ENCODE data around the gene PTPA.
A peak's percentile ranks its signal among the peaks of the same experiment; 100 is the strongest.

PTPA gene

DNA sequence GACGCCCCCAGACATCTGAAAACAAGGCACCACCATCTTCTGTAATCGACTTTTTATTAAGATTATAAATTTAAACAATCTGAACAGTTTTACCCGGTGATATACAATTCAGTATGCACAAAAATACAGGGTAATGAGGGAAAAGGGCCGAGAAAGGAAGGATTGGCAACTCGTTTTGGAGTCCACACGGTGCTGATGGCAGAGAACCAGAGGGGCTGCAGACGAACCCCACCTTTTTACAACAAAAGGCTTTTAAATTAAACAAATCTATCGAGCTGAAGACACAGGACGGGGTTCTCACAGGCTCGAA lies 64.3 kb downstream of the PTPA start:
- no peak for ATAC-seq
- no peak for TF ChIP-seq ZNF565 (CRISPR knock-in tag; conservative IDR thresholded peaks at IDR 0.05; ENCODE audit: low read depth)
- no peak for TF ChIP-seq ZFP30 (CRISPR knock-in tag; IDR thresholded peaks at IDR 0.05)
- no peak for TF ChIP-seq TOX (CRISPR knock-in tag; IDR thresholded peaks at IDR 0.05; ENCODE audit: borderline replicate concordance)
- TF ChIP-seq ESRRG (CRISPR knock-in tag; IDR thresholded peaks at IDR 0.05) = no peak
- no peak for TF ChIP-seq ZC3H10 (CRISPR knock-in tag; IDR thresholded peaks at IDR 0.05)
- TF ChIP-seq BACH2 (CRISPR knock-in tag; IDR thresholded peaks at IDR 0.05; ENCODE audit: borderline replicate concordance) = no peak
- TF ChIP-seq, protein P1, sequence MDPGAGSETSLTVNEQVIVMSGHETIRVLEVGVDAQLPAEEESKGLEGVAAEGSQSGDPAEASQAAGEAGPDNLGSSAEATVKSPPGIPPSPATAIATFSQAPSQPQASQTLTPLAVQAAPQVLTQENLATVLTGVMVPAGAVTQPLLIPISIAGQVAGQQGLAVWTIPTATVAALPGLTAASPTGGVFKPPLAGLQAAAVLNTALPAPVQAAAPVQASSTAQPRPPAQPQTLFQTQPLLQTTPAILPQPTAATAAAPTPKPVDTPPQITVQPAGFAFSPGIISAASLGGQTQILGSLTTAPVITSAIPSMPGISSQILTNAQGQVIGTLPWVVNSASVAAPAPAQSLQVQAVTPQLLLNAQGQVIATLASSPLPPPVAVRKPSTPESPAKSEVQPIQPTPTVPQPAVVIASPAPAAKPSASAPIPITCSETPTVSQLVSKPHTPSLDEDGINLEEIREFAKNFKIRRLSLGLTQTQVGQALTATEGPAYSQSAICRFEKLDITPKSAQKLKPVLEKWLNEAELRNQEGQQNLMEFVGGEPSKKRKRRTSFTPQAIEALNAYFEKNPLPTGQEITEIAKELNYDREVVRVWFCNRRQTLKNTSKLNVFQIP (CRISPR knock-in tag; IDR thresholded peaks at IDR 0.05; ENCODE audit: borderline replicate concordance, low read depth) = no peak

DNA sequence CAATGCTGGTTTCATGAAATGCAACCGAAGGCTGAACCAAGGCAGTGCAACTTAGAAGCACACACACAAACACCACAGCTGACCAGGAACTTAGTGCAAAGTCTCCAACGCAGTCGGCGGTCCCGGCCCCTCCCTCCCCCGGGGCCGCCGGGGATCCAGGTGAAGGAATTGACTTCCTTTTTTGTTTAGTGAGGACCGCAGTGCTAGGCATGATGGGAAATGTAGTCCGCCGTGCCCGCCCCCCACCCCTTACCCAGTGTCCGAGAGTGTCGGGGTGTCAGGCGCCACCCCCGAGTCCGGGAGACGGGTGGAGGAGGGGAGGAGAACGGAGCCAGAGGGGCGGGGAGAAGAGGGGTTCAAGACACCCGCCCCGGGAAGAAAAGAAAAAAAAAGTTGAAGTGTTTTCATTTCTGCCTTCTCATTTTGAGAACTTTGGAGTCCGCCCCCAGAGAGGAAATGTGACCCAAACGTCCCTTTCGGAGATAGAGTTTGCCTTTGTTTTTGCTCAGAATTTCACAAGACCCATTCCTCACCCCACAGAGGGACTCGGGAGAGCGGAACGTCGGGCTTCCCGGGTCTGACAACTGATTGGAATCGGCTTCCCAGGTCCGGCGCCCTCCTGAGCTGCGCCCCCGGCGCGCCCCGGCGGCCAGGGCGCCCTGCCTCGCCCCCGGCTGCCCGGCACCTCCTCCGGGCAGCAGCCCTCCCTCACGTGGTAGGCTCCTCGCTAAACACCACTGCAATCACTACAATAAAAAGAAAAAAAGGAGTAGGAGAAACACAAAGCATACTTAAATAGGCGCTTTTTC lies 64.8 kb downstream of the PTPA start:
- ATAC-seq = peak; percentile 18
- no peak for TF ChIP-seq ARNTL (CRISPR knock-in tag; IDR thresholded peaks at IDR 0.05; ENCODE audit: borderline replicate concordance, low read depth)
- TF ChIP-seq GLIS3 (CRISPR knock-in tag; IDR thresholded peaks at IDR 0.05) = no peak
- TF ChIP-seq PPARA (CRISPR knock-in tag; IDR thresholded peaks at IDR 0.05; ENCODE audit: borderline replicate concordance) = no peak
- TF ChIP-seq, protein P2, sequence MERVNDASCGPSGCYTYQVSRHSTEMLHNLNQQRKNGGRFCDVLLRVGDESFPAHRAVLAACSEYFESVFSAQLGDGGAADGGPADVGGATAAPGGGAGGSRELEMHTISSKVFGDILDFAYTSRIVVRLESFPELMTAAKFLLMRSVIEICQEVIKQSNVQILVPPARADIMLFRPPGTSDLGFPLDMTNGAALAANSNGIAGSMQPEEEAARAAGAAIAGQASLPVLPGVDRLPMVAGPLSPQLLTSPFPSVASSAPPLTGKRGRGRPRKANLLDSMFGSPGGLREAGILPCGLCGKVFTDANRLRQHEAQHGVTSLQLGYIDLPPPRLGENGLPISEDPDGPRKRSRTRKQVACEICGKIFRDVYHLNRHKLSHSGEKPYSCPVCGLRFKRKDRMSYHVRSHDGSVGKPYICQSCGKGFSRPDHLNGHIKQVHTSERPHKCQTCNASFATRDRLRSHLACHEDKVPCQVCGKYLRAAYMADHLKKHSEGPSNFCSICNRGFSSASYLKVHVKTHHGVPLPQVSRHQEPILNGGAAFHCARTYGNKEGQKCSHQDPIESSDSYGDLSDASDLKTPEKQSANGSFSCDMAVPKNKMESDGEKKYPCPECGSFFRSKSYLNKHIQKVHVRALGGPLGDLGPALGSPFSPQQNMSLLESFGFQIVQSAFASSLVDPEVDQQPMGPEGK (CRISPR knock-in tag; IDR thresholded peaks at IDR 0.05; ENCODE audit: borderline replicate concordance) = peak; percentile 73

DNA sequence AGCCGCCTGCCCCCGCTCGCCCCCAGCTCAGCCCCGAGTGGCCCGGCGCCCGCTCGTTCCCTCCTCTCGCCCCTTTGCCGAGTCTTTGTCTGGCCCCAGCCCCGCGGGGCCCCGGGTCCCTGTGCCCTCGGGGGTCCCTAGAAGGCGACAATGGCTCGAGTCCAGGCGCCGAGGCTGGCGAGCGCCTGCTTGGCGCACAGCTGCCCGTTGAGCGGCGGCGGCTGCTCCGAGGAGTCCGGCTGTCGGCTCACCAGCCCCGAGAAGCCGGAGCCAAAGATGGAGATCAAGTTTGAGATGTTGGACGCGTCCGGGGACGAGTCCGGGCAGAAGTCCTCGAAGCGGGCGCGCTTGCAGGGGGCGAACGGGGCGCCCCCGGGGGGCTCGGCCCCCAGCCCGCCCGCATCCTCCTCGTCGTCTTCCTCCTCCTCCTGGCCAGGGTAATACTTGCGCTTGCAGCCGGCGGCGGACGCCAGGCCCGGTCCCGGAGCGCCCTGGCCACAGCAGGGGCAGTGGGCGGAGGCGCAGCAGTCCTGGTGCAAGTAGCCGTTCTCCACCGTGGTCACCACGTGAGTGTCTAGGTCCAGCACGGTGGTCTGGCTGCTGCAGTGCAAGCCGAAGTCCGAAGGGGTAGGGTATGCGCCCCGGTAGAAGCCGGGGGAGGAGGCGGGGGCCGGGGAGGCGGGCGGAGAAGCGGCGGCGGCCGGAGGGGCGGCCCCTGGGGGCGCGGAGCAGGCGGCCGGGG lies 65.7 kb downstream of the PTPA start:
- ATAC-seq = no peak
- TF ChIP-seq OSR1 (CRISPR knock-in tag; IDR thresholded peaks at IDR 0.05) (no peak), ZFP30 (CRISPR knock-in tag; IDR thresholded peaks at IDR 0.05) (no peak), PPARA (CRISPR knock-in tag; IDR thresholded peaks at IDR 0.05; ENCODE audit: borderline replicate concordance) (no peak), RARB (CRISPR knock-in tag; IDR thresholded peaks at IDR 0.05) (no peak), ZNF8 (CRISPR knock-in tag; IDR thresholded peaks at IDR 0.05) (no peak), BACH2 (CRISPR knock-in tag; IDR thresholded peaks at IDR 0.05; ENCODE audit: borderline replicate concordance) (no peak), ESRRG (CRISPR knock-in tag; IDR thresholded peaks at IDR 0.05) (no peak), ZFP3 (CRISPR knock-in tag; IDR thresholded peaks at IDR 0.05) (no peak), CSDC2 (CRISPR knock-in tag; IDR thresholded peaks at IDR 0.05) (no peak), TCF4 (CRISPR knock-in tag; IDR thresholded peaks at IDR 0.05; ENCODE audit: borderline replicate concordance) (no peak), ZNF565 (CRISPR knock-in tag; conservative IDR thresholded peaks at IDR 0.05; ENCODE audit: low read depth) (no peak), SNAI2 (CRISPR knock-in tag; IDR thresholded peaks at IDR 0.05) (no peak)
- TF ChIP-seq, protein P2 (CRISPR knock-in tag; IDR thresholded peaks at IDR 0.05; ENCODE audit: borderline replicate concordance) = no peak
- TF ChIP-seq, protein P3, sequence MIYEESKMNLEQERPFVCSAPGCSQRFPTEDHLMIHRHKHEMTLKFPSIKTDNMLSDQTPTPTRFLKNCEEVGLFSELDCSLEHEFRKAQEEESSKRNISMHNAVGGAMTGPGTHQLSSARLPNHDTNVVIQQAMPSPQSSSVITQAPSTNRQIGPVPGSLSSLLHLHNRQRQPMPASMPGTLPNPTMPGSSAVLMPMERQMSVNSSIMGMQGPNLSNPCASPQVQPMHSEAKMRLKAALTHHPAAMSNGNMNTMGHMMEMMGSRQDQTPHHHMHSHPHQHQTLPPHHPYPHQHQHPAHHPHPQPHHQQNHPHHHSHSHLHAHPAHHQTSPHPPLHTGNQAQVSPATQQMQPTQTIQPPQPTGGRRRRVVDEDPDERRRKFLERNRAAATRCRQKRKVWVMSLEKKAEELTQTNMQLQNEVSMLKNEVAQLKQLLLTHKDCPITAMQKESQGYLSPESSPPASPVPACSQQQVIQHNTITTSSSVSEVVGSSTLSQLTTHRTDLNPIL (CRISPR knock-in tag; IDR thresholded peaks at IDR 0.05; ENCODE audit: low read depth) = no peak

DNA sequence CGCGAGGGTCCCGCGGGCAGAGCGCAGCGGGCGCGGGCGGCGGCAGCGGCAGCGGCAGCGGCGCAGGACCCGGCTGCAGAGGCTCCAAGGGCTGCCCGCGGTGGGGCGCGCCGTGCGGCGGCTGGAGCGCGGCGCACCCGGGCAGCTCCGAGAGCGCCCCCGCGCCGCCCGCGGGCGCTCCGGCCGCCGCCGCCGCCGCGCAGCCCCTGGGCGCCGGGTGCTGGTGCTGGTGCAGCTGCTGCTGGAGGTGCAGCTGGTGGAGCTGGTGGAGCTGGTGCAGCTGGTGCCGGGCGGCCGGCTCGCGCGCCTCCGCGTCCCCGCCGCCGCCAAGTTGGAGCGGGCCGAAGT lies 66.2 kb downstream of the PTPA start:
- no peak for ATAC-seq
- TF ChIP-seq ZNF70 (CRISPR knock-in tag; IDR thresholded peaks at IDR 0.05) (no peak), ISL1 (CRISPR knock-in tag; IDR thresholded peaks at IDR 0.05) (no peak), ZC3H10 (CRISPR knock-in tag; IDR thresholded peaks at IDR 0.05) (no peak), BACH2 (CRISPR knock-in tag; IDR thresholded peaks at IDR 0.05; ENCODE audit: borderline replicate concordance) (no peak), ZNF565 (CRISPR knock-in tag; conservative IDR thresholded peaks at IDR 0.05; ENCODE audit: low read depth) (no peak), SNAI2 (CRISPR knock-in tag; IDR thresholded peaks at IDR 0.05) (no peak), PPARA (CRISPR knock-in tag; IDR thresholded peaks at IDR 0.05; ENCODE audit: borderline replicate concordance) (no peak), ARNTL (CRISPR knock-in tag; IDR thresholded peaks at IDR 0.05; ENCODE audit: borderline replicate concordance, low read depth) (no peak), TCF4 (CRISPR knock-in tag; IDR thresholded peaks at IDR 0.05; ENCODE audit: borderline replicate concordance) (no peak)
- TF ChIP-seq, protein P3 (CRISPR knock-in tag; IDR thresholded peaks at IDR 0.05; ENCODE audit: low read depth) = no peak
- TF ChIP-seq, protein P1 (CRISPR knock-in tag; IDR thresholded peaks at IDR 0.05; ENCODE audit: borderline replicate concordance, low read depth) = no peak

Measured in SK-N-SH treated with all-trans-retinoic acid at 6 μM for 48 hours (cell line).